ENCODE data around the gene SDS.

The SDS gene

DNA sequence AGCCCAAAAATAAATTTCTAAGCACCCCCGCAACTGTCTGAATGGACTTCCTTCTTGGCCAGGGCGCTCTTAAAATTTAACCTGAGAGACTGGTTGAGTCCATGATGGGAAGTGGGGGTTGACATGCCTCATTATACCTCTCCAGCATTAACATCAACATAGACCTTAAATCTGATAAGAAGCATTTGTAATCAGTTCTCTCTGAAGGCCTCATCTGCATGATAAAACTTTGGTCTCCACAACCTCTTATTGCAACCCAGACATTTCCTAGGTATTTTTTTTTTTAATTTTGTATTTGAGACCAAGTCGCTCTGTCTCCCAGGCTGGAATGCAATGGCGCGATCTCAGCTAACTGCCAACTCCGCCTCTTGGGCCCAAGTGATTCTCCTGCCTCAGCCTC is 58.4 kb downstream of the SDS start:
- no peak for DNase-seq

All from activated CD4-positive, alpha-beta T cell treated with anti-CD3 and anti-CD28 coated beads for 4 hours (primary cell).